NCI-H2171 (cell line): Measurements from ENCODE around the gene ZBTB9.

Experiments
- DNase-seq: peaks from one replicate; lab custom pipeline; 2025; lab: John Stamatoyannopoulos, UW

ZBTB9 gene

GRCh38 chr6:33418690-33419291 lies 35.6 kb upstream of the ZBTB9 start:
- DNase-seq = no peak

DNA sequence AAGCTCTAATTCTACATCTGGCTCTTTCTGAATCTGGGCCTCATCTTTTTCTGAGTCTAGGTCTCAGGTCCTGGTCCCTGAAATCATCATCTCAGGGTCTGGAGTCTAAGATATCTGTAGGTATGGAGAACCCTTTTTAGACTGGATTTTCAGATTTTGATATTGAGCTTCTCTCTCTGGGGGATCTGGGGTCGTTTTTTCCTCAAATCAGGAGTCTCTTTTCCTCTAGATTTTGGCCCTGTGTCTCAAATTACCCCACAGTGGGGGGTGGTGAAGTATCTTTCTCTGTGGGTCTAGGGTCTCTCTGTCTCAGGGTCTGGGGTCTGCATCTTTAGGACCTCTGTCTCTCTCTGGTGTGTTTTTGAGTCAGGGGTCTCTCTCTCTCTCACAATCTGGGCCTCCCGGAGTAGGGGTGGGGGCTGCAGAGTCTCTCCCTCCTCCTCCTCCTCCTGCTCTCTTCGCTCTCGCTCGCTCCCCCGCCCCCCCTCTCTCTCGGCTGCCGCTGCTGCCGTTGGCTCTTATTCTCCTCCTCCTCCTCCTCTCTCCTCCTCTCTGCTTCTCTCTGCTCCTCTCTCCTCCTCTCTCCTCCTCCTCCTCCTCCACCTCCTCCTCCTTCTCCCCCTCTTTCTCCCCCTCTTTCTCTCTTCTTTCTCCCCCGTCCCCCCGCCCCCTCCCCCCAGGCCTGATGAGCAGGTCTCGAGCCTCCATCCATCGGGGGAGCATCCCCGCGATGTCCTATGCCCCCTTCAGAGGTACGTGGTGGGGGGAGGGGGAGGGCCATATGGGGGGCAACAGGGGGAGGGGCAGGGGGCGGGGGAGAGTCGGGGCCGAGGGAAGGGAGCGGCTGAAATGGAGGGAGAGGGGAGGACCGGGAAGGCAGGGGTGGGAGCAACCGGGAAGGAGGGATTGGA lies 34.5 kb upstream of the ZBTB9 start, which contains the start of gene SYNGAP1:
Gene SYNGAP1 (plus strand): TSS at position 486 of the 911 bp plus-strand sequence. CDS start 200 bp downstream, at position 686.
- DNase-seq = peak; percentile 65

DNA sequence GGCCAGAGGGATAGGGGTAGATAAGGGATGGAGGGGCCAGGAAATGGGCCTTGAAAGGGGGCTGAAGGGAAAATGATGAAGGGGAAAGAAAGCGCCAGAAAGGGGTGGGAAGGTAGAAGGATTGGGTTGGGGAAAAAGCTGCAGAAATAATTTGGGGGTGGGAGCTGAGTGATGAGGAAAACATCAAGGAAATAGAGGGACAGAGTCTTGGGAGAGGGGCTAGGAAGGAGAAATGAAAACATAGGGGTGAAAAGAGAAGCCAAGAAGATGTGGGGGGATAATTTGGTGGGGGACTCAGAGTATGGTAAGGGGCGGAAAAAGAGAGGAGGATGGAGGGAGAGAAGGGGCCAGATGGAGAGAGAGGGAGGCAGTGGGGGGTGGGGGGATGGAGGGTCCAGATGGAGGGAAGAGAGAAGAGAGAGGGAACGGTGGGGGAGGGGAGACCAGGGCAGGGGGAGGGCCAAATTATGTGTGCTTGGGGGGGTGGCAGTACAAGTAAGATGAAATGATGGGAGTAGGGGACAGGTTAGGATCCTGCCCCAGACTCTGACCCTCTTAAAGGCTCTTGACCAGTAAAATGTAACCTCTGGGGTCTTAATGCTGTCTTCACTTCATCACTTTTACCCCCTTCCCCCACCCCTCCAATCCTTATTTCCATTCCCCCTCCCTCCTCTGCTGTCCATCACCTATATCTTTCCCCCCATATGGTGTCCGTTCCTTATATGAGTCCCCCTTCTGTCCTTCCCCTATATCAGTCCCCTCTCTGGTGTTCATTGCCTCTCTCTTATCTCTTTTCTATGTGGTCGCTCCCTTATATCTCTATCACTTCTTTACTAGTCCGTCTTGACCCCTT lies 33.7 kb upstream of the ZBTB9 start:
- DNase-seq = peak; percentile 19

DNA sequence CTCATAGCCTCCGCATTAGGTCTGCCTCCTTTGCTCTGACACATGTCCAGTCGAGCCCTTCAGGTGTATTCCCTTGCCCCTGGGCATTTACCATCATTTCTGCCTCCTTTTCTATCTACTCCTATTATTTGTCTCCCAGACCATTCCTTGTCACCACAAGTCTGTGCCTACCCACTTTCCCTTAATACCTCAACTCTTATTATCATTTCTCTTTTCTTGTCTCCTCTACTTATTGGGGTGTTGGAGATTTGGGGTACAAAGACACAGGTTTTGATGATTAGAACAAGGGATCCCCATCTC lies 33.1 kb upstream of the ZBTB9 start:
- no peak for DNase-seq

- DNase-seq = no peak
Observed at GRCh38 chr6:33423777-33424176, 30.6 kb upstream of the ZBTB9 start.

GRCh38 chr6:33424855-33425667 lies 29.3 kb upstream of the ZBTB9 start:
- DNase-seq = no peak

GRCh38 chr6:33425668-33426577 lies 28.5 kb upstream of the ZBTB9 start:
- peak; percentile 62 for DNase-seq

GRCh38 chr6:33426590-33427511 lies 27.5 kb upstream of the ZBTB9 start:
- no peak for DNase-seq

DNA sequence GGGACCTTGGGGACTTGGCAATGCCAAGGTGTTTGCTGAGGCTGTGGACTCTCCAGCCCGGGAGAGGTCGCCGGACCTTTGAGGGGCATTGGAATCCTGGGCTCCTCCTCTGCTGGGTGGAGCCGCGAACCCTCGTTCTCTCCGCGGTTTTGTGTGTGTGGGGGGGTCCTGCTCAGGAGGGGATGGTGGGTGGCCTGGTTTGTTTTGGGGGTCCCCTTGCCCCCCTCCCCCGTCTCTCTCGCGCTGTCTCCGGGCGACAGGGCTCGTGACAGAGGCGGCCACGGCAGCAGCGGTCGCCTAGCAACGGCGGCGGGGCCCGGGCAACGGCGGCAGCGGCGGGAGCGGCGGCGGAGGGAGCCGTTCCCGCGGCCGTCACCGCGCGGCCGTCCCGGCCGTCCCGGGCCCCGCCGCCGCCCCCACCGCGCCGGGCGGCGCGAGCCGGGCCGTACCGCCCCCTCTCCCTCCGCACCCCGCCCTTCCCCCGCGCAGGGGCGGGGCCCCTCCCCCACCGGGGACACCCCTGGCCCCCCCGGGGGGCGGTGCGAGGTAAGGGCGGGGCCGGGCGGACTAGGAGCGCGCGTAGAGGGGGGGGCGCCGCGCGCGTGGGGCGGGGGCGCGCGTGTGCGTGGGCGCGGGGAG lies 26.7 kb upstream of the ZBTB9 start:
- DNase-seq = no peak

DNA sequence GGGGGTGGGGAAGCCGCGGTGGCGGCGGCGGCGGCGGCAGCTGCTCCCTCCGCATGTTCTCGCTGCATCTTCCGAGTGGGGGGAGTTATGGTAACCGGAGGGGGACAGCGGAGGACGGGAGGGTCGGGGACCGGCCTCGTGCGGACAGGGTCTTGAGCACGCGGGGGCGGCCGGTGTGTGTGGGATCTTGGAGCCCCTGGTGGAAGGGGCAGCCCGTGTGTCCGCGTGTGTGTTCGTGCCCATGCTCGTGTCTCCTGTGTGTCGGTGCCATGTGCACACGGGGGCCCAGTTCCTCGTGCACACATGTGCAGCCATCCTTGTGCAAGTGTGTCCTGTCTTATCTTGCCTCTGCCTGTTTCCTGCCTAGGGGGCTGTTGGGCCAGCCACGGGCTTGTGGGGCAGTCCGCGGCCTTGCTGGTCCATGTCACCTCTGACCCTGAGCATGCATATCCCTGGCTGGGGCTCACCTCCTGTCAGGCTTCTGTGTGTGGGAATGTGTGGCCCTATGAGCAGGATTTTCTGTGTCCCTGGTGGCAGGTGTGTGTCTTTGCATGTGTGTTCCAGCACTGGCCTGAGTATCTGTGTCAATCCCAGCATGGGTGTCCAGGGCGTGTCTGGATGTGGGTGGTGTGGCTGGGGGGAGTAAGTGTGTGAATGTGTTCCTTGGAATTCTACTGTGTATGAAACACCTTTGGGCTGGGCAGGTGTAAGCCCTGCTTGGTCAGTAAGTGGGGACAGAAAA lies 26.0 kb upstream of the ZBTB9 start:
- DNase-seq = no peak

DNA sequence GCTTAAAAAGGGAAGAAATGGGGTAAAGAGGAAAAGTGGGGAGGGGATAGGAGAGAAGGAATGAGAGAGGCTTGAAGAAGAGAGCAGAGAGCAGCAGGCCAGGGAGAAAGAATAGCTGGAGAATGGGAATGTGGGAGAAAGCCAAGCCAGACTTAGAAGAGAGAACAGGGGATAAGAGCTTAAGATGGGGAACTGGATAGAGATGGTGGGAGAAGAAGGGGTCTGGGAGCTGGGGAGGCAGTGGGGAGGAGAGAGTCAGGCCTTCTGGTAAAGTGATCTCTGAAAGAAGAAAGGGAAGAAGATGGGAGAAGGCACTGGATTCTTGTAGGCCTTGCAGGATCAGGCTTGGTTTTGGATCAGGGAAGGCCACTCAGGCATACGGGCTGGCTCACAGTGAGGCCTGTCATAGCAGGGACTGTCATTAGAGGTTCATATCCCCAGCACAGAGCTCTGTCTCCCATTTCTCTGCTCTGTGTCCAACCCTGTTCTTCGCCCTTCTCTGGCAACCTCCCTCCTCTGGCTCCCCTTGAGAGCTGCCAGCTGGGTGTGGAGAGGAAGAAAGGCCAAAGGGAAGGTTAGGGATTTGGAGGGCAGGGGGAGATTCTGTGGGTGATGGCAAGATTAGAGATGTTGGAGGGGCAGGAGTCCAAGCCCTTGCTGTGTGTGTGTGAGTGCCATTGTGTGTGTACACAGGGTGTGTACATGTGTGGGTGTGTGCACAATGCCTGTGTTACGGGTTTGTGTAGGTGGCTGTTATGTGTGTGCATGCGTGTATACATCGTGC lies 25.2 kb upstream of the ZBTB9 start:
- no peak for DNase-seq

DNA sequence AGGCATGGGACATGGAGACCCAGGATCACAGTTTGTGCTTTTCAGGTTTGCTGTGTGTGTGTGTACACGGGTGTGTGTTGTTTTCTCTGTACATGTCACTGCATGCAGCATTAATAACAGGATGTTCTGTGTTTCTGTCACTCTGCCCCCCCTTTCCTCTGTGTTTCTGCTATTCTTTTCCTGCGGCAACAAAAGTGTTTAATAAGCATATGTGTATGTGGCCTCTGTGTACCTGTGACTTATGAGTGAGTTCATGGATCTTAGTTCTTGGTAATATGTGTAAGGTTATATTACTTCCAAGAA lies 24.7 kb upstream of the ZBTB9 start:
- no peak for DNase-seq

DNA sequence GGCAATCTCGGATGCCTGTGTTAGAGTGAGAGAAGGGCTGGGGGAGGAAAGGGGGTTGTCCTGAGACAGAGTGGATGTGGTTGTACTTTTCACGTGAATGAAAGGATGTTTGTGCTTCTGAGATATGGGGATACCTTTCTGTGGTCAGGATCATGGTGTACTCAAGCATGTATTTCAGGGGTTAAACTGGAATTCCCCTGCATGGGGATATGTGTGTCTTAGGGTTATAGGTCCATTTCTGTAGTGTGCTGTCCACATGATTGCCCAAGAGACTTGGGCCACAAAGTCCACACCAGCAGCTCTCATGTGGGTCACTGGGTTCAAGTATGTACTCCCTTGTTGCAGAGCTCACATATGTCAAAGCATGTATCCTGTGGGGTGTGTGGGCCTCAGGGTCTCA lies 24.0 kb upstream of the ZBTB9 start:
- DNase-seq = no peak

GRCh38 chr6:33430991-33431879 lies 23.1 kb upstream of the ZBTB9 start:
- peak; percentile 59 for DNase-seq

GRCh38 chr6:33431880-33432541 lies 22.4 kb upstream of the ZBTB9 start:
- no peak for DNase-seq

- DNase-seq = no peak
Observed at GRCh38 chr6:33432546-33432945, 21.8 kb upstream of the ZBTB9 start.
